GM20000 (cell line): Measurements from ENCODE around the gene PSKH1.
"Not testable (repeated sequence)": the region's sequence is repeated elsewhere in the genome, so short reads cannot be mapped to it uniquely, and the experiment has no call there.

Experiments used
- DNase-seq: peaks from one replicate; pipeline ENCODE4 v3.0.0; 2012; ENCODE audit warnings: low spot score
- CTCF ChIP-seq: IDR thresholded peaks from 2 replicates; pipeline ENCODE4 v1.5.1; 2012; ENCODE audit warnings: mild to moderate bottlenecking, control low read depth; ENCODE audit errors: extremely low read depth, missing control alignments

Gene PSKH1

GRCh38 chr16:67860589-67861398 lies 32.3 kb upstream of the PSKH1 start:
- no peak for TF ChIP-seq CTCF
- no peak for DNase-seq

- DNase-seq, result no peak
- TF ChIP-seq CTCF, result no peak
These were observed 31.2 kb upstream of the PSKH1 start for GRCh38 chr16:67861877-67862276.

- no peak for TF ChIP-seq CTCF
- no peak for DNase-seq
These were observed 30.2 kb upstream of the PSKH1 start for GRCh38 chr16:67862623-67863583.

GRCh38 chr16:67864044-67864443 lies 29.0 kb upstream of the PSKH1 start:
- DNase-seq, result not testable (repeated sequence)

GRCh38 chr16:67864594-67864993 lies 28.5 kb upstream of the PSKH1 start:
- DNase-seq, result no peak

GRCh38 chr16:67865318-67865717 lies 27.7 kb upstream of the PSKH1 start:
- DNase-seq, result no peak
- peak; percentile 50 for TF ChIP-seq CTCF

More at GRCh38 chr16:67864594-67864993, 28.5 kb upstream of the PSKH1 start:
- no peak for TF ChIP-seq CTCF

GRCh38 chr16:67868290-67868689 lies 24.8 kb upstream of the PSKH1 start:
- no peak for TF ChIP-seq CTCF
- no peak for DNase-seq
